HEK293 (cell line): ENCODE measurements around the gene USP21.

ENCODE experiments used
- CTCF ChIP-seq: fragments of 450-650 bp; formaldehyde crosslinking; IDR thresholded peaks from 2 replicates; pipeline ENCODE4 v1.5.1; 2016; ENCODE audit warnings: missing biosample characterization, missing genetic modification characterization
- GLI4 ChIP-seq: fragments of 450-650 bp; formaldehyde crosslinking; IDR thresholded peaks from 2 replicates; pipeline ENCODE4 v1.5.1; 2016; ENCODE audit warnings: missing biosample characterization, missing genetic modification characterization
- PATZ1 ChIP-seq: fragments of 450-650 bp; formaldehyde crosslinking; IDR thresholded peaks from 2 replicates; pipeline ENCODE4 v1.5.1; 2016; ENCODE audit warnings: missing biosample characterization, missing genetic modification characterization
- SCRT2 ChIP-seq: fragments of 450-650 bp; formaldehyde crosslinking; IDR thresholded peaks from 2 replicates; pipeline ENCODE4 v1.5.1; 2016; ENCODE audit warnings: missing biosample characterization, missing genetic modification characterization
- ZFP3 ChIP-seq: fragments of 450-650 bp; formaldehyde crosslinking; IDR thresholded peaks from 2 replicates; pipeline ENCODE4 v1.5.1; 2016; ENCODE audit warnings: low read depth, missing biosample characterization, missing genetic modification characterization
- ZNF211 ChIP-seq: fragments of 450-650 bp; formaldehyde crosslinking; IDR thresholded peaks from 2 replicates; pipeline ENCODE4 v1.5.1; 2016; ENCODE audit warnings: low read depth, missing biosample characterization, missing genetic modification characterization
- ZNF302 ChIP-seq: fragments of 450-650 bp; formaldehyde crosslinking; IDR thresholded peaks from 2 replicates; pipeline ENCODE4 v1.5.1; 2016; ENCODE audit warnings: missing biosample characterization, missing genetic modification characterization, low read depth
- ZNF366 ChIP-seq: fragments of 450-650 bp; formaldehyde crosslinking; conservative IDR thresholded peaks from 2 replicates; pipeline ENCODE4 v1.5.1; 2016; ENCODE audit warnings: missing biosample characterization, missing genetic modification characterization
- ZNF777 ChIP-seq: fragments of 450-650 bp; formaldehyde crosslinking; IDR thresholded peaks from 2 replicates; pipeline ENCODE4 v1.5.1; 2017; ENCODE audit warnings: missing biosample characterization, missing genetic modification characterization, borderline replicate concordance
- ZSCAN30 ChIP-seq: fragments of 450-650 bp; IDR thresholded peaks from 2 replicates; pipeline ENCODE4 v1.5.1; 2018; ENCODE audit warnings: missing biosample characterization, mild to moderate bottlenecking, missing genetic modification characterization, moderate library complexity

- TF ChIP-seq PATZ1 (tag by site-specific recombination) (no peak), CTCF (tag by site-specific recombination) (no peak), SCRT2 (tag by site-specific recombination) (no peak), ZFP3 (tag by site-specific recombination) (no peak), ZNF302 (tag by site-specific recombination) (no peak), ZNF366 (tag by site-specific recombination) (no peak), ZSCAN30 (tag by site-specific recombination) (no peak), GLI4 (tag by site-specific recombination) (no peak), ZNF777 (tag by site-specific recombination) (no peak), ZNF211 (tag by site-specific recombination) (no peak)
Measured at GRCh38 chr1:161182214-161182613, 22.9 kb downstream of the USP21 start.
